ENCODE data around the gene PALB2.

The PALB2 gene

GRCh38 chr16:23640931-23641765 lies at the start of gene PALB2, which contains the start of gene DCTN5:
PALB2 (minus strand) TSS chr16:23641310; CDS start chr16:23641157, 153 bp downstream.
DCTN5 (plus strand) TSS chr16:23641466; CDS start chr16:23641543, 77 bp downstream.
- peak; percentile 92 for DNase-seq

- no peak for DNase-seq
Measured at GRCh38 chr16:23689442-23690187, 48.5 kb upstream of the PALB2 start.

- DNase-seq = no peak
Measured at GRCh38 chr16:23687034-23687808, 46.1 kb upstream of the PALB2 start.

- DNase-seq = no peak
Measured at GRCh38 chr16:23683487-23683886, 42.4 kb upstream of the PALB2 start.

- no peak for DNase-seq
Measured at GRCh38 chr16:23682181-23682580, 41.1 kb upstream of the PALB2 start.

GRCh38 chr16:23679986-23680336 lies 38.9 kb upstream of the PALB2 start:
- no peak for DNase-seq

- peak; percentile 64 for DNase-seq
Measured at GRCh38 chr16:23679274-23679985, 38.3 kb upstream of the PALB2 start.

- peak; percentile 92 for DNase-seq
Measured at GRCh38 chr16:23678430-23679273, 37.5 kb upstream of the PALB2 start, which contains the start of gene PLK1. PLK1 (plus strand) TSS chr16:23678889; CDS start chr16:23678933, 44 bp downstream.

GRCh38 chr16:23676924-23677480 lies 35.9 kb upstream of the PALB2 start:
- peak; percentile 29 for DNase-seq

GRCh38 chr16:23673971-23674614 lies 33.0 kb upstream of the PALB2 start:
- DNase-seq = no peak

- no peak for DNase-seq
Measured at GRCh38 chr16:23670137-23670776, 29.1 kb upstream of the PALB2 start.

GRCh38 chr16:23668873-23669272 lies 27.8 kb upstream of the PALB2 start:
- no peak for DNase-seq

GRCh38 chr16:23668225-23668624 lies 27.1 kb upstream of the PALB2 start:
- no peak for DNase-seq

- DNase-seq = no peak
Measured at GRCh38 chr16:23667355-23667659, 26.2 kb upstream of the PALB2 start.

GRCh38 chr16:23666571-23667354 lies 25.7 kb upstream of the PALB2 start:
- DNase-seq = no peak

- no peak for DNase-seq
Measured at GRCh38 chr16:23663918-23664317, 22.8 kb upstream of the PALB2 start.

- DNase-seq = no peak
Measured at GRCh38 chr16:23651943-23652468, 10.9 kb upstream of the PALB2 start.

GRCh38 chr16:23650674-23651416 lies 9.7 kb upstream of the PALB2 start:
- DNase-seq = no peak
